Measurements from ENCODE around the gene ITGA7.
A peak's percentile ranks its signal among the peaks of the same experiment; 100 is the strongest.

Gene ITGA7

DNA sequence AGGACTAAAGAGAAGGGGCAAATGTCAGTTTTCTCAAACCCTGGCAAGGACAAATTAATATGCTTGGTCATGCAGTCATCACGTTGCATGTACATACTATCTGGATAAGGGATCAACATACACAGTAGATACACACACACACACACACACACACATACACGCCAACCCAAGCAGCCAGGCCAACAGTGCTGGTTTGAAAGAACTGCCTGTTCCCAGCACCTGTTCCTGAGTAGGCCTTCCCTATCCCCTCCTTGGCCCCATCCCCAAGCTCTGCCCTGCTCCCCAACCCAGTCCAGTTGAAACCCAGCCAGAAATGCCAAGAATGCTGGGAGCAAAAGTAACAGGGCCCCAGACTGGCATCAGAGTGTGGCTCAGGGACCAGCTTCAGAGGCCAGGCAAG, 4.4 kb downstream of the ITGA7 start:
- Mint-ChIP-seq H3K27me3 (peaks cover 17% of the 10 kb centered on the region), H3K36me3 (ENCODE audit: low read depth) (no peaks in the 10 kb centered on the region), H3K27ac (no peak overlapping the region), H3K4me1 (ENCODE audit: low read depth) (peaks cover 10% of the 10 kb centered on the region), H3K9me3 (no peaks in the 10 kb centered on the region), H3K4me3 (no peak overlapping the region)
- DNase-seq, result no peak

DNA sequence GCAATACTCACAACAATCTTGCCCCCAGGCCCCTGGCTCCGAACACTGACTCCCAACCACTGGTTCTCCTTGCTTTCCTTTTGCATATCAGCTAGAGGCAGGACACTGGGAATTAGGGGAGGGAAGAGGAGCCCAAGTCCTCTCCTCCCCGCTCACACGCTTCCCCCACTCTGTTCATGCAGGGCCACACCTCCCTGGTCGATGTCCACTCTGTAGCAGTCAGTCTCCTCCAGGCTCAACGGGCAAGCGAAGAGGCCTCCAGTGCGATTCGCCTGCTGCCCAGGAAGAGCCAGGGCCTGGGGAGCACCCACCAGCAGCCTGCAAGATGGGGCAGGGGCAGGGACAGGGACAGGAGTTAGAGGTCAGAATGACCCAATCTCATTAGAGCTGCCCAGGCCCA, 4.8 kb downstream of the ITGA7 start:
- no peak overlapping the region for H3K27ac Mint-ChIP-seq
- no peak for DNase-seq
- no peaks in the 10 kb centered on the region for H3K36me3 Mint-ChIP-seq (ENCODE audit: low read depth)
- no peak overlapping the region for H3K4me3 Mint-ChIP-seq
- H3K9me3 Mint-ChIP-seq, result no peaks in the 10 kb centered on the region
- H3K4me1 Mint-ChIP-seq (ENCODE audit: low read depth), result peaks cover 6% of the 10 kb centered on the region
- H3K27me3 Mint-ChIP-seq, result peaks cover 13% of the 10 kb centered on the region

DNA sequence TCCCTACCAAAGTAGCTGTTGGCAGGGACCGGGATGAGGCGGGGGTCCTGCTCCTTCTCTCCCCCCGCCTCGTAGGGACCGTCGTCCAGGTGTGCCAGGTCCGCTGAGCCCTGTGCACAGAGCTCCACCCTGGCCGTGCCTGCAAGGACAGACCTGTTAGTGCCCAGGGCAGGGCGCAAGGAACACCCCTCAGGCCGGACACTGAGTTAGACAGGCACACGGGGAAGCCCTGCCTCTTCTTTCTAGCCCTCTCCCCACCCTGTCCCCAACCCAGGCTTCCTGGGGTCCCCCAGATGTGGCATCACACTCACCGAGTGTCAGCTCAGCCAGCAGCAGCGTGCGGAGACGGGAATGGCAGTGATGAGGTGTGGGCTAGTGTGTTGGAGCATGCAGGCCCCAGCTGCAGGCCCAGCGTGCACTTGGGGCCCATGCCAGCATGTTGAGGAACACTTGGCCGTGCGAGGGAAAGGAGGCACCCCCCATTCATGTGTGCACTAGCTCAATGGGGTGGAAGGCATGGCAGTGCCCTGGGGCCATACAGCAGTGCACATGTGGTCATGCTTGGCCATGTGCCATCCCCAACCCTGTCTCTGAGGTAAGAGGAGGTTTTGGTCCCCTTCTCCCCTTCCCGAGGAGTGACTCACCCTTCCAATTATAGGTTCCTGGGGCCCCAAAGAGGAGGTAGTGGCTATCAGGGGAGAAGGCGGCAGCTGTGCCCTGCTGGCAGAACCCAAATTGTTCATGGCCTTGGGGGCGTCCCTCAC, 7.3 kb downstream of the ITGA7 start:
- Mint-ChIP-seq H3K4me1 (ENCODE audit: low read depth) (no peaks in the 10 kb centered on the region), H3K9me3 (no peaks in the 10 kb centered on the region), H3K27me3 (no peaks in the 10 kb centered on the region), H3K27ac (no peak overlapping the region), H3K36me3 (ENCODE audit: low read depth) (no peaks in the 10 kb centered on the region), H3K4me3 (no peak overlapping the region)
- no peak for DNase-seq

GRCh38 chr12:55699471-55700055, 8.1 kb downstream of the ITGA7 start:
- no peak overlapping the region for H3K27ac Mint-ChIP-seq
- no peak overlapping the region for H3K4me3 Mint-ChIP-seq
- H3K36me3 Mint-ChIP-seq (ENCODE audit: low read depth), result no peaks in the 10 kb centered on the region
- no peaks in the 10 kb centered on the region for H3K4me1 Mint-ChIP-seq (ENCODE audit: low read depth)
- DNase-seq, result no peak
- H3K9me3 Mint-ChIP-seq, result no peaks in the 10 kb centered on the region
- no peaks in the 10 kb centered on the region for H3K27me3 Mint-ChIP-seq

- Mint-ChIP-seq H3K4me3 (no peak overlapping the region), H3K27ac (no peak overlapping the region), H3K9me3 (no peaks in the 10 kb centered on the region), H3K4me1 (ENCODE audit: low read depth) (no peaks in the 10 kb centered on the region), H3K27me3 (no peaks in the 10 kb centered on the region), H3K36me3 (ENCODE audit: low read depth) (no peaks in the 10 kb centered on the region)
- DNase-seq, result no peak
Observed at GRCh38 chr12:55698965-55699364, 8.7 kb downstream of the ITGA7 start.

GRCh38 chr12:55698241-55698955, 9.3 kb downstream of the ITGA7 start:
- Mint-ChIP-seq H3K4me1 (ENCODE audit: low read depth) (no peaks in the 10 kb centered on the region), H3K27ac (no peak overlapping the region), H3K27me3 (no peaks in the 10 kb centered on the region), H3K36me3 (ENCODE audit: low read depth) (no peaks in the 10 kb centered on the region), H3K9me3 (no peaks in the 10 kb centered on the region), H3K4me3 (no peak overlapping the region)
- DNase-seq, result peak; percentile 19

- Mint-ChIP-seq H3K27me3 (no peaks in the 10 kb centered on the region), H3K36me3 (ENCODE audit: low read depth) (no peaks in the 10 kb centered on the region), H3K9me3 (no peaks in the 10 kb centered on the region), H3K27ac (no peak overlapping the region), H3K4me1 (ENCODE audit: low read depth) (no peaks in the 10 kb centered on the region), H3K4me3 (no peak overlapping the region)
- peak; percentile 11 for DNase-seq
Observed at GRCh38 chr12:55697686-55698085, 10.0 kb downstream of the ITGA7 start.

DNA sequence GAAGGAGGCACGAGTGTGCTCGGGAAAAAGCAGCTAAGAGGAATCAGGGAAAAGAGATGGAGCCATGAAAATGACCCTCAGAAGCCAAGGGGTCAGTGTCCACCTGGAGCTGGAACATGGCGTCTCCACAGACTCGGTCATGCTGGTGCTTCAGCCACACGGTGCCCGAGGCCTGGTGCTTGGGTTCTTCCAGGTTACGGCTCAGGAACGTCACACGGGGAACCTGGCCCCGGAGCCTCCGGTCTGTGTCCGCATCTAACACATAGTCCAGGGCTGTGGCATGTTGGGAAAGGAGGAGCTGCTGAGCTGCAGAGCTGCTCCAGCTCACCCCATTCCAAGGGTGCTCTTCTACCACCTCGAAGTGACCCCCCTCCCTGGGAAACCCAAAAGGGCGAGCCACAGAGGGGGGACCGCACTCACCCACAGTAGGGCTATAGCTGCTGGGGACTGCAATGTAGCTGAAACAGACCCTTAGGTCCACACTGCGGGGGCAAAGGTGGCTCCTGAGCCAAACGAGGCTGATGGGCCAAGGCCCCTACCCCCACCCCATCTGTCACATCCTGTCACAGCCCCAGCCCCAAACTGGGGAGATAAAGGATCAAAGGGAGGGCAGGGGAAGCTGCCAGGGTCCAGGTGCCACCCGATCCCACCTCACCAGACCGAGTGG, 10.8 kb downstream of the ITGA7 start:
- no peaks in the 10 kb centered on the region for H3K27me3 Mint-ChIP-seq
- H3K36me3 Mint-ChIP-seq (ENCODE audit: low read depth), result no peaks in the 10 kb centered on the region
- no peaks in the 10 kb centered on the region for H3K4me1 Mint-ChIP-seq (ENCODE audit: low read depth)
- H3K4me3 Mint-ChIP-seq, result no peak overlapping the region
- H3K27ac Mint-ChIP-seq, result no peak overlapping the region
- peak; percentile 7 for DNase-seq
- no peaks in the 10 kb centered on the region for H3K9me3 Mint-ChIP-seq

DNA sequence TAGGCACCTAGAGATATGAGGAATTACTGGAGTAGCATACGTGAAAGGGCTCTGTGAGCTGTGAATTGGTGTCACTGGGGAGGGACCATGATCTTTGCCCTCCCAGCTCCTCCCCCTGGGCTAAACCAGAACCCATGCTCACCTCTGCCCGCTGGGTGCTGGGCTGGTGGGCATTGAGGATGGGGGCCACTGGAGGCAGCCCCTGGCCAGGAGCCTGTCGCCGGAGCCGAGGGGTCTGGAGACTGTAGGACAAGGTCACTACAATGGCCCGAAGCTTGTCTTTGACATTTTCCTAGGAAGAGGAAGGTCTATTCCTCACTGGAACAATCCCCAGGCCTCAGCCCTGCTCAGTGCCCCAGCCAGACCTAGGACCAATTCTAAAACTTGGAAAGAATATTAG, 11.6 kb downstream of the ITGA7 start:
- Mint-ChIP-seq H3K4me1 (ENCODE audit: low read depth) (no peaks in the 10 kb centered on the region), H3K9me3 (no peaks in the 10 kb centered on the region), H3K36me3 (ENCODE audit: low read depth) (no peaks in the 10 kb centered on the region), H3K4me3 (no peak overlapping the region), H3K27me3 (no peaks in the 10 kb centered on the region), H3K27ac (no peak overlapping the region)
- peak; percentile 17 for DNase-seq

DNA sequence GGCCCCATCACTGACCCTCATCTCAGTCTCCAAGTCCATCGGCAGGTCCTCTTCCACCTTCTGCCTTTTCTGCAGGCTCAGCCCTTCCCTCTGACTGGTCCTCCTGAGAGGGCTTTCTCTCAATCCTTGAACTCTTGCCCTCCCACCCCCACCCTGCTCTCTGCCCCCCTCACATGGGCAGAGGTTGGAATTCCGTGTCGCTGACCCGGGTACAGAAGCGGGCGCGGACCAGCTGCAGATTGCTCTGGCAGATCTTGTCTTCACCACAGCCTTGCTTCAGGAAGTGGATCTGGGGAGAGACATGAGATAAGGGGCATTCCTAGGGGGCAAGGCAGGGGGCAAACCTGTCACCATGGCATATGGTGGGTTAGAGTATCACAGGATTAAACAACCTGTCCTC, 12.4 kb downstream of the ITGA7 start:
- no peak overlapping the region for H3K4me3 Mint-ChIP-seq
- no peaks in the 10 kb centered on the region for H3K27me3 Mint-ChIP-seq
- no peak for DNase-seq
- no peaks in the 10 kb centered on the region for H3K36me3 Mint-ChIP-seq (ENCODE audit: low read depth)
- H3K9me3 Mint-ChIP-seq, result no peaks in the 10 kb centered on the region
- H3K27ac Mint-ChIP-seq, result no peak overlapping the region
- no peaks in the 10 kb centered on the region for H3K4me1 Mint-ChIP-seq (ENCODE audit: low read depth)

- peak; percentile 6 for DNase-seq
- no peaks in the 10 kb centered on the region for H3K4me1 Mint-ChIP-seq (ENCODE audit: low read depth)
- no peaks in the 10 kb centered on the region for H3K27me3 Mint-ChIP-seq
- no peaks in the 10 kb centered on the region for H3K9me3 Mint-ChIP-seq
- no peak overlapping the region for H3K27ac Mint-ChIP-seq
- H3K36me3 Mint-ChIP-seq (ENCODE audit: low read depth), result no peaks in the 10 kb centered on the region
- no peak overlapping the region for H3K4me3 Mint-ChIP-seq
Observed at GRCh38 chr12:55694651-55695050, 13.1 kb downstream of the ITGA7 start.

GRCh38 chr12:55694188-55694515, 13.6 kb downstream of the ITGA7 start:
- Mint-ChIP-seq H3K9me3 (no peaks in the 10 kb centered on the region), H3K4me1 (ENCODE audit: low read depth) (no peaks in the 10 kb centered on the region), H3K36me3 (ENCODE audit: low read depth) (no peaks in the 10 kb centered on the region), H3K27me3 (no peaks in the 10 kb centered on the region), H3K4me3 (no peak overlapping the region), H3K27ac (no peak overlapping the region)
- peak; percentile 19 for DNase-seq

- Mint-ChIP-seq H3K36me3 (ENCODE audit: low read depth) (no peaks in the 10 kb centered on the region), H3K27me3 (no peaks in the 10 kb centered on the region), H3K4me1 (ENCODE audit: low read depth) (no peaks in the 10 kb centered on the region), H3K4me3 (no peak overlapping the region), H3K27ac (no peak overlapping the region), H3K9me3 (no peaks in the 10 kb centered on the region)
- DNase-seq, result peak; percentile 7
Observed at GRCh38 chr12:55693323-55694187, 14.1 kb downstream of the ITGA7 start.

DNA sequence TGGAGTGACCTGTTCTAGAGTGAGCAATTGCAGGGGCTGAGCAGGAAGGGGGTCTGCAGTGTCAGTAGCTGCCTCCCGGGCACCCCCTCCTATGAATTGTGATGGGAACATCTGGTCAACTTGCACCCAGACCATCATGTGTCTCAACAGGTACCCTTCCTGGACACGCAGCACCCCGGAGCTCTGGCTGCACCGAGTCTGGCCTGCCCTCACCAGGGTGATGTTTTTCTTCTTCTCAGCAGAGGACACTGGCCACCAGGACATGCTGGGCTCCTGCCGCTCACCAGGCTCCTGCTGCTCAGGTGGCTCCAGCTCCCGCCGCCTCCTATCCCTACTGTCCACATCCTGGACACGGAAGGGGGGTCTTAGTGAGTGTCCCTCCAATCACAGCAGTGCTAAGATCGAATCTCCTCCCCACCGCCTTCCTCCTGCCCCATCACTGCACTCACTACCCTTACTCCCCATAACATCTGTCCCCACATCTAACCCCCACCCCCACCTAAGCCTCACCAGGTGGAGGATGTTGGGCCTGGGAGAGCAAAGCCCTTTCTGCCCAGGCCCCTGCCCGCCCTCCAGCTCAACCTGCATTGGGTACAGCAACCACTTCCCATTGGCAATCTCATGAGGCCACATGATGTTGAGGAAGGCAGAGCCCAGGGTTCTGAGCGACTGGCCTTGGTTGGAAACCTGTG, 14.9 kb downstream of the ITGA7 start:
- Mint-ChIP-seq H3K27me3 (no peaks in the 10 kb centered on the region), H3K9me3 (no peaks in the 10 kb centered on the region), H3K4me3 (no peak overlapping the region), H3K27ac (no peak overlapping the region), H3K4me1 (ENCODE audit: low read depth) (peaks cover 2% of the 10 kb centered on the region), H3K36me3 (ENCODE audit: low read depth) (no peaks in the 10 kb centered on the region)
- DNase-seq, result peak; percentile 14

All from activated T-cell treated with anti-CD3 and anti-CD28 coated beads, Interleukin-2, amount 50 U/mL, for 24 hours (primary cell).